HG03175 (cell line): ENCODE measurements around the gene COX7A2.

Experiments used
- ATAC-seq: cut with Tn5 transposase; IDR thresholded peaks from one replicate; pipeline ENCODE4 v1.9.1; 2021; ENCODE audit warnings: mild to moderate bottlenecking, moderate library complexity; ENCODE audit not compliant: unreplicated experiment

COX7A2 gene

GRCh38 chr6:75268988-75269354 is 25.4 kb upstream of the COX7A2 start:
- ATAC-seq, result no peak

- ATAC-seq, result no peak
Observed at GRCh38 chr6:75268121-75268987, 24.8 kb upstream of the COX7A2 start.

GRCh38 chr6:75267461-75267860 is 23.9 kb upstream of the COX7A2 start:
- ATAC-seq, result no peak

GRCh38 chr6:75266716-75267291 is 23.2 kb upstream of the COX7A2 start:
- ATAC-seq, result peak; percentile 82

GRCh38 chr6:75263401-75263750 is 19.8 kb upstream of the COX7A2 start:
- no peak for ATAC-seq

GRCh38 chr6:75262716-75263400 is 19.3 kb upstream of the COX7A2 start:
- no peak for ATAC-seq

- ATAC-seq, result no peak
Observed at GRCh38 chr6:75261299-75261698, 17.7 kb upstream of the COX7A2 start.

GRCh38 chr6:75257343-75258087 is 13.9 kb upstream of the COX7A2 start:
- ATAC-seq, result no peak

- ATAC-seq, result no peak
Observed at GRCh38 chr6:75250552-75250951, 7.0 kb upstream of the COX7A2 start.

- ATAC-seq, result no peak
Observed at GRCh38 chr6:75249837-75250236, 6.2 kb upstream of the COX7A2 start.

- no peak for ATAC-seq
Observed at GRCh38 chr6:75246386-75246785, 2.8 kb upstream of the COX7A2 start.

- ATAC-seq, result peak; percentile 5
Observed at GRCh38 chr6:75244063-75244584, 523 bp upstream of the COX7A2 start.

GRCh38 chr6:75236630-75237029 is 7.0 kb downstream of the COX7A2 start:
- ATAC-seq, result no peak

- no peak for ATAC-seq
Observed at GRCh38 chr6:75235271-75235670, 8.3 kb downstream of the COX7A2 start.

- ATAC-seq, result no peak
Observed at GRCh38 chr6:75234126-75234865, 9.3 kb downstream of the COX7A2 start.

GRCh38 chr6:75233092-75233615 is 10.4 kb downstream of the COX7A2 start:
- ATAC-seq, result no peak

- ATAC-seq, result no peak
Observed at GRCh38 chr6:75230484-75231325, 12.9 kb downstream of the COX7A2 start.

- no peak for ATAC-seq
Observed at GRCh38 chr6:75224303-75224926, 19.2 kb downstream of the COX7A2 start.

- ATAC-seq, result no peak
Observed at GRCh38 chr6:75223428-75223827, 20.2 kb downstream of the COX7A2 start.
